D341Med (cell line): ENCODE data around the gene SSBP1.
"Not testable (repeated sequence)": the region's sequence is repeated elsewhere in the genome, so short reads cannot be mapped to it uniquely, and the experiment has no call there.

ENCODE experiments used
- DNase-seq: peaks from one replicate; pipeline ENCODE4 v3.0.0; 2012; ENCODE audit warnings: low spot score

The SSBP1 gene

DNA sequence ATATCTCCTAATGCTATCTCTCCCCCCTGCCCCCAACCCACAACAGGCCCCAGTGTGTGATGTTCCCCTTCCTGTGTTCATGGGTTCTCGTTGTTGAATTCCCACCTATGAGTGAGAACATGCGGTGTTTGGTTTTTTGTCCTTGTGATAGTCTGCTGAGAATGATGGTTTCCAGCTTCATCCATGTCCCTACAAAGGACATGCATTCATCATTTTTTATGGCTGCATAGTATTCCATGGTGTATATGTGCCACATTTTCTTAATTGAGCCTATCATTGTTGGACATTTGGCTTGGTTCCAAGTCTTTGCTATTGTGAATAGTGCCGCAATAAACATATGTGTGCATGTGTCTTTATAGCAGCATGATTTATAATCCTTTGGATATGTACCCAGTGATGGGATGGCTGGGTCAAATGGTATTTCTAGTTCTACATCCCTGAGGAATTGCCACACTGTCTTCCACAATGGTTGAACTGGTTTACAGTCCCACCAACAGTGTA lies 32.0 kb downstream of the SSBP1 start:
- not testable (repeated sequence) for DNase-seq

GRCh38 chr7:141776374-141776773 lies 38.2 kb downstream of the SSBP1 start, which contains the start of gene TAS2R4:
TAS2R4 (plus strand) TSS chr7:141776674; CDS start chr7:141778489, 1,815 bp downstream.
- no peak for DNase-seq

DNA sequence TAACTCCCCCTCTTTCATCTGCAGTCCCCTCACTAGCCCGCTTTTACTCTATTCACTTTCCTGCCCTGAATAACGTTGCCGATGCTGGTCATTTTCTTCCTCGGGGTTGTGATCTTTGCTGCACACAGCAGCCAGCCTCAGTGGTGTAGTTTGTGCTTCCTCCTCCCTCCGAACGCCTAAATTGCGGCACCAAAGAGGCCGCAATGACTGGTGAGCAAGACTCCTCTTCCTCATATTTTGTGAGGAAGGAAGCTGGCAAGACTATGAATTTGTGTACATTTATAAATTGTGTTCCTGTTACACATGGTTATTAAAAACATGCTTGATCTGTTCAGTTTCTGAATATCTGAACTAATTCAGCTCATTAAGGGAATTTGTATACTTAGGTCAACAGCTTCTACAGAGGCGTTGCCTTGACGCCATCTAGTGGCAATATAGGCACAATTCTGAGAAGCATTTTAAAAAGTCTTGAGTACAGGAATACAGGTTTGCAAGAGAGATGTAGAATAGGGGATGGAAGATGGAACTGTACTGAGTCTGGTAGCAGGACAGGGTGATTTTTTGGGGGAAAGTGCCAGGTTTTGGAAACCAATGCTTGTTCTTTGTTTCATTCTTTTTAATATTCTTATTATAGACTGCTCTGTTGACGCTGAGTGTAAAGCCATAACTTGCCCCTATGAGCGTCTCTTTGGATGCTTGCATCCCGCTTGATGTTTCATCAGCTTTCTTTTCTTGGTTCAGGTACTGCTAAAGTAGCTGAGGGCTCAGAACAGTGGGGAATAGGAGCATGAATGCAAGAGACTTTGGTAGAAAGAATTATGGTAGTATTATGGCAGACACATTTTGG lies 47.8 kb downstream of the SSBP1 start:
- peak; percentile 57 for DNase-seq

DNA sequence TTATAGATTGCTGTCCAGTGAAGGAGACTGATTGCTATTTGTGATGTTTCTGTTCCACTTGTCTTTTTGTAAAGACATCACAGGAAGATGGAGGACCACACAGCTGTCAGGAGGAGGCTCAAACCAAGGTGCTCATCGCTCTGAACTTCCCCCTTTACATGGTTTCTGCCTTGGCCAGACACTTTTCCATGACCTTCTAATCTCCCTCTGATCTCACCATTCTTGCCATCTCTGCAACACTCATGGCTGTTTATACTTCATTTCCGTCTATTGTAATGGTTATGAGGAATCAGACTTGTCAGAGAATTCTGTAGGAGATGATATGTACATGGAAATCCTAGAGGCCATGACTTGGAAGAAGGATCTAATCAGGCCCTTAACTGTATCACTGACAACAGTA lies 50.1 kb downstream of the SSBP1 start:
- DNase-seq = no peak

- no peak for DNase-seq
These were observed 51.8 kb downstream of the SSBP1 start, which contains the start of gene TAS2R5 for GRCh38 chr7:141789917-141790316. TAS2R5 (plus strand) TSS chr7:141790217; CDS start chr7:141790362, 145 bp downstream.

- no peak for DNase-seq
These were observed 54.4 kb downstream of the SSBP1 start for GRCh38 chr7:141792526-141792925.
